Activated CD4-positive, alpha-beta T cell treated with anti-CD3 and anti-CD28 coated beads, Interleukin-2, Interleukin-4, amounts not matched to agents 100 ng/mL and 50 ng/mL, durations not matched to agents 16 hours and 8 hours (primary cell): Measurements from ENCODE around the gene NUDT22.

ENCODE experiments used
- DNase-seq: peaks from one replicate; pipeline ENCODE4 v3.0.0-alpha.2; 2020; ENCODE audit warnings: low spot score

The NUDT22 gene

DNA sequence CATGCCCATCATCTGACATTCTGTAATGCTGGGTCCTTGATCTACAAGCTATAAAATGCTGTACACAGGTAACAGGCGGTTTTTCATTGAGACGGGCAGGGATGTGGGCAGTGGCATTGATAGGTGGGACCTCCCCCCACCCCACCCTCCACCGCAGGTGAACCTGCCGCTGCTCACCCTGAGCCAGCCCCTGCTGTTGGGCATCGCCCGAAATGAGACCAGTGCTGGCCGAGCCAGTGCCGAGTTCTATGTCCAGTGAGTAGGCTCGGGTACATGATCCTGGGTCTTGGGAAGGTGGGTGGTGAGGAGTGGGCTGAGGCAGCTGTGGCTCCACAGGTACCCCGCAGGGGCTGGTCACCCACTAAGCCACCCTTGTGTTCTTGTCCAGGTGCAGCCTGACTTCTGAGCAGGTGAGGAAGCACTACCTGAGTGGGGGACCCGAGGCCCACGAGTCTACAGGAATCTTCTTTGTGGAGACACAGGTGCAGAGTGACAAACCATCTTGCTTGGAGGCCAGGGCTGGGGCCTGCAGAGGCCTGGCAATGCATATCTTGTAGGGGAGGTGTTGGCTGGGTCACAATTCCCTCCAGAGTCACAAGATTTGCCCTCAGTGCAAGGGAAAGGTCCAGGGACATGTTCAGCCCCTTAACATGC lies 3.1 kb downstream of the NUDT22 start:
- DNase-seq, result no peak

DNA sequence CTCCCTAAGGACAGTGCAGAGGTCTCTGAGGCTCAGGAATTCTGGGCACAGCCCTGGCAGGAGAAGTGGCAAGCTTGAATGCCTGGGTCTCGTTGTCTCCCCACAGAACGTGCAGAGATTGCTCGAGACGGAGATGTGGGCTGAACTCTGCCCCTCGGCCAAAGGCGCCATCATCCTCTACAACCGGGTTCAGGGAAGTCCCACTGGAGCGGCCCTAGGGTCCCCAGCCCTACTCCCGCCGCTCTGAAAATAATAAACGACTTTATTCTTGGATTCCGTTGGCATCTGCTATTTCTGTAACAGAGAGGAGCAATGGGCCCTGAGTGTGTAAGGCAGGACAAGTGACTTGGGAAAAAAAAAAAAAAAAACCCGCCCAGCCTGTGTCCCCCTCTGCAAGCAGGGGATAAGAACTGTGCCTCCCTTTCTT lies 3.7 kb downstream of the NUDT22 start:
- DNase-seq, result no peak

- peak; percentile 91 for DNase-seq
Measured at GRCh38 chr11:64230171-64230984, 4.3 kb downstream of the NUDT22 start, which contains the start of gene DNAJC4. TSS of gene DNAJC4 (plus strand) at chr11:64230548. CDS start at chr11:64230855, 307 bp downstream.

- DNase-seq, result no peak
Measured at GRCh38 chr11:64230985-64231365, 4.9 kb downstream of the NUDT22 start.

DNA sequence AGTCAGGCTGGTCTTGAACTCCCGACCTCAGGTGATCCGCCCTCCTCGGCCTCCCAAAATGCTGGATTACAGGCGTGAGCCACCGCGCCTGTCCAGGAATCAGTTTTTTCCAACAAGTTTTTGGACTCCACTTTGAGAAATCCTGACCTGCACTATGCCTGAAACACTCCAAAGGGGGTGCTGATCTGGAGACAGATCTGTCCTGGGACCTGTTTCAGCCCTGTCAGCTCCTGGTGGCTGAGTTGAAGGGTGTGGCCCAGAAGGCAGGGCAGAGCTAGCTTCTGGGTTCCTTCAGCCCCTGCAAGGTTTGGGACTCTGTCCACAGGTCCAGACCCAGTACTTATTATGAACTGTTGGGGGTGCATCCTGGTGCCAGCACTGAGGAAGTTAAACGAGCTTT lies 5.5 kb downstream of the NUDT22 start:
- no peak for DNase-seq

- DNase-seq, result no peak
Measured at GRCh38 chr11:64232182-64232966, 6.3 kb downstream of the NUDT22 start.

DNA sequence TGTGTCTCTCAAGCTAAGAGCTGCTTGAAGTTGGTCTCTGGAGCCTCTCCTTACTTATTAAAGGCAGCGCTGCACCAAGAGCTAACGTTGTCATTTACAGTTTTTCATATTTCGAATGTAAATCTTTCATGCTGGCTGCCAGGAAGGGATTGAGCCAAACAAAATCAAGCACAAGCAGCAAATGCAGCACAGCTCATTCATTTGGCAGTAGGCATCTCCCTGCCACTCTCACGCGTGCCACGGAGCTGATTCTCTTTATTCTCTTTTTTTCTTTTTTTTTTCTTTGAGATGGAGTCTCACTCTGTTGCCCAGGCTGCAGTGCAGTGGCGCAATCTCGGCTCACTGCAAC lies 6.9 kb downstream of the NUDT22 start:
- no peak for DNase-seq

DNA sequence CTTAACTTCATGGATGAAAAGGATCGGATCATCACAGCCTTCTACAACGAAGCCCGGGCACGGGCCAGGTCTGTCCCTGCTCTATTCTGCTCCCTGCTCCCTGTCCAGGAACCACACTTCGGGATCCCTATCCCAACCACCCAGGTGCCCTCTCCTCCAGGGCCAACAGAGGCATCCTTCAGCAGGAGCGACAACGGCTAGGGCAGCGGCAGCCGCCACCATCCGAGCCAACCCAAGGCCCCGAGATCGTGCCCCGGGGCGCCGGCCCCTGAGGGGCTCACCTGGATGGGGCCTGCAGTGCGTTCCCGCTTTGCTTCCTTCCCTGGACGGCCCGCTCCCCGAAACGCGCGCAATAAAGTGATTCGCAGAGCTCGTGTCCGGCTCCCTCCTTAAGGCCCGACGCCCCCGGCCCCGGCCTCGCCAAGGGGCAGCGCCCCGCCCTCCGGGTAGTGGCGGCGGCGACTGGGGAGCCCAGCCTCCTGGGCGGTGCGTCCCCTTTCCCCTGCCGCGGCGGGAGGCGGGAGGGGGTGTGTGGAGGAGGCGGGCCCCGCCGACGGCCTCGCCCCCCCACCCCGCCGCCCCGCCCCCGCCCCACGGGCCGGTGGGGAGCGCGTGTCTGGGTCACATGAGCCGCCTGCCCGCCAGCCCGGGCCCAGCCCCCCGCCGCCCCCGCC lies 8.0 kb downstream of the NUDT22 start, which contains the start of gene VEGFB:
TSS of gene VEGFB (plus strand) at position 672 of the 674 bp plus-strand sequence. CDS start 250 bp downstream, outside the sequence.
- peak; percentile 69 for DNase-seq

DNA sequence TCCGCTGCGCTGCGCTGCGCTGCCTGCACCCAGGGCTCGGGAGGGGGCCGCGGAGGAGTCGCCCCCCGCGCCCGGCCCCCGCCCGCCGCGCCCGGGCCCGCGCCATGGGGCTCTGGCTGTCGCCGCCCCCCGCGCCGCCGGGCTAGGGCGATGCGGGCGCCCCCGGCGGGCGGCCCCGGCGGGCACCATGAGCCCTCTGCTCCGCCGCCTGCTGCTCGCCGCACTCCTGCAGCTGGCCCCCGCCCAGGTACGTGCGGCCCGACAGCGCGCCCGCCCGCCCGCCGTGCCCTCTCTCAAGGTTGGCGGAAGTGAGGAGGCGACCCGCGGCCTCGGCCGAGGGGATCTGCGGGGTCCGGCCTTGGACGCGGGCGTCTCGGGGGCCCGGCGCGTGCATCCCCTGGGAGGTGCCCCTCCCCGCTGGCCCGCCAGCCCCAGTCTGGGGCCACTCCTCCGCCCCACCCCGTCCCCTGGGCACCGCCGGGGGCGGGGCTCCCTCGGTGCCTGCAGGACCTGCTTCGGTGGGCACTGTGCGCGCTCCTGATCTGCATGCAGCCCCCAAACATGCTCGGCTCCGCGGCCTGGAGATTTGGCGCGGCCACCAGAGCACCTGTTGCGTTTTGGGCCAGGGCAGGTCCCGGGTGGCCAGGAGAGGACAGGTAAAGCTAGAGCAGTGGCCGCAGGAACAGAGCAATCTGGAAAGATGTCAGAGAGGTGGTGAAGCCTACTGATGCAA lies 8.7 kb downstream of the NUDT22 start:
- no peak for DNase-seq

DNA sequence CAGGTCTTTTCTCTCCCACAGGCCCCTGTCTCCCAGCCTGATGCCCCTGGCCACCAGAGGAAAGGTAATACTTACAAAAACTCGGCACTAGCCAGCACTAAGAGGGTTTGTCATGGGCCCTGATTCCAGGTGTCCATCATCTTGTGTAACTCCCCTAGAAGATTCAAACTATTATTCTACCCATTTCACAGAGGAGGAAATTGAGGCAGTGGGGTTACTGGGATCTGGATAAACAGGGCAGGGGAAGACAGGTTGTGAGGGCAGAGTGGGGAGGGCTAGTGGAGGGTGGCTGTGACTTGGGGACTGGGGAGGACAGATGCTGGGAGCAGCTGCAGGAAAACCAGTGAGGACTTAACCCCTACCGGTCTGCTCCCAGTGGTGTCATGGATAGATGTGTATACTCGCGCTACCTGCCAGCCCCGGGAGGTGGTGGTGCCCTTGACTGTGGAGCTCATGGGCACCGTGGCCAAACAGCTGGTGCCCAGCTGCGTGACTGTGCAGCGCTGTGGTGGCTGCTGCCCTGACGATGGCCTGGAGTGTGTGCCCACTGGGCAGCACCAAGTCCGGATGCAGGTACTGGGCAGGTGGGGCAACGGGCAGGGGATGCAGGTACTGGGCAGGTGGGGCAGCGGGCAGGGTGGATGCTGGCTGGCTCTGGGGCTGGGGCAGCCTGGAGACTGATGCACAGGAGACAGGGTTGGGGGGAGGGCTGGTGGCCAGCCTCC lies 9.5 kb downstream of the NUDT22 start:
- DNase-seq, result no peak

DNA sequence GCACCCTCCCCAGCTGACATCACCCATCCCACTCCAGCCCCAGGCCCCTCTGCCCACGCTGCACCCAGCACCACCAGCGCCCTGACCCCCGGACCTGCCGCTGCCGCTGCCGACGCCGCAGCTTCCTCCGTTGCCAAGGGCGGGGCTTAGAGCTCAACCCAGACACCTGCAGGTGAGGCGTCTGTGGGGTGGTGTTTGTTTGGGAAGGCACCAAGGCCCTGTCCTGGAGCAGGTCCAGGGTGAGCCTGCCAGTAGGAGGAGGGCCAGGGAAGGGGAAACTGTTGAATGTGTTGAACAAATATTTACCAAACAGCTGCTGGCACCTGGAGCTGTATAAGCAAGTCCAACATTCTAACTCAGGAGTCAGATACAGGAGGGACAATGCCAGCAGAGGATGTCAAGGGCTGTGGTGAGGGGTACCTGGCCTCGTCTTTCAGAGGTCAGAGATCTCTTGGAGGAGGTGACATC lies 11.4 kb downstream of the NUDT22 start:
- no peak for DNase-seq

DNA sequence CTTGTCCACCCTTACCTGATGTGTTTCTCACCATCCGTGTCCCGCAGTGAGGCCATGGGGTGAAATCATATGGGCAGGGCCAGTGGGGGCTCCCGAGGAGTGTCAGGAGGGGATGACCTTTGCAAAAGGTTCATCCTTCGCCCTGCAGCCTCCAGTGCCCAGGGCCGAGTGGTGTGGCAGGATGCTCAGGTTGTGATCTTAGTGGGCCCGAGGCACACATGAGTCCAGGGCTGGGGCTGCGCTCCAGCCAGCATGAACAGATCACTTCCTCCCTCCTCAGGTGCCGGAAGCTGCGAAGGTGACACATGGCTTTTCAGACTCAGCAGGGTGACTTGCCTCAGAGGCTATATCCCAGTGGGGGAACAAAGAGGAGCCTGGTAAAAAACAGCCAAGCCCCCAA lies 12.0 kb downstream of the NUDT22 start:
- DNase-seq, result no peak

DNA sequence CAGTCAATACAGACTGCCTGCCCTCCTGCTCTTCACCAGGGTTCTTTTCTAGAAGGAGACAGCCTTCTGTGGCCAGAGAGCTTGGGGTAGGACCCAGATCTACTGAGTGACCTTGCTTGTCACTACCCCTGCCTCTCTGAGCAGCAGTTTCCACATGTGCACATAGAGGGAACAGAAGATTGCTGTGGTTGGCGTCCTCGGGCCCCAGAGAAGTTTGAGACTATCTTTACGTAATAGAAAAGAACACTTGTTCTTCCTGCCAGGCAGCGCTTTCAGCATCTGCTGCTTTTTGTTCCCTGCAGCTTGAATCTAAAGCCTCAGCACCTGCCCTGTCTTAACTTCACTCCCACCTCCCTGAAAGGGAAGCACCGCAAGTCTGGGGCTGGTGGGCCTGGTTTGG lies 12.9 kb downstream of the NUDT22 start:
- DNase-seq, result no peak

- no peak for DNase-seq
Measured at GRCh38 chr11:64239662-64240434, 13.8 kb downstream of the NUDT22 start.

GRCh38 chr11:64240435-64241240 lies 14.6 kb downstream of the NUDT22 start, which contains the start of gene FKBP2:
TSS of gene FKBP2 (plus strand) at chr11:64241095. CDS start at chr11:64242388, 1,293 bp downstream.
- peak; percentile 98 for DNase-seq

DNA sequence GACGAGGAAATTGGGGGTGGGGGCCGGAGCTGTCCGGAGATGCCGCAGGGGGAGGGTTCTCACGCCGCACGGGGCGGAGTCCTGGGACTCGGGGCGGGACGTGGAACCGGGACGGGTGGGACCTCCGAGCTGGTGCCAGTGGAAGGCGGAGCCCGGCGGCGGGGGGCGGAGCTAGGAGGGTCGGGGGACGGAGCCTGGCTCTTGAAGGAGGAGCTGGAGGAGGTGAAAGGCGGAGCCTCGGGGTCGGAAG lies 15.1 kb downstream of the NUDT22 start:
- DNase-seq, result peak; percentile 100

GRCh38 chr11:64241491-64242374 lies 15.7 kb downstream of the NUDT22 start:
- no peak for DNase-seq

- no peak for DNase-seq
Measured at GRCh38 chr11:64243236-64243854, 17.3 kb downstream of the NUDT22 start.
